Measurements from ENCODE around the gene HSCB.

HSCB gene

GRCh38 chr22:28774378-28774777 is 32.5 kb downstream of the HSCB start:
- no peak for DNase-seq (ENCODE audit: low read depth)
- TF ChIP-seq CTCF (IDR thresholded peaks at IDR 0.05; ENCODE audit: insufficient read depth, low read depth, low read length, missing control alignments) = no peak
- no peak overlapping the region for H3K4me3 ChIP-seq (ENCODE audit: low read depth, low read length)

- no peak for DNase-seq (ENCODE audit: low read depth)
- H3K4me3 ChIP-seq (ENCODE audit: low read depth, low read length) = no peak overlapping the region
- TF ChIP-seq CTCF (IDR thresholded peaks at IDR 0.05; ENCODE audit: insufficient read depth, low read depth, low read length, missing control alignments) = no peak
Observed at GRCh38 chr22:28779833-28780232, 38.0 kb downstream of the HSCB start.

- no peak overlapping the region for H3K4me3 ChIP-seq (ENCODE audit: low read depth, low read length)
- no peak for TF ChIP-seq CTCF (IDR thresholded peaks at IDR 0.05; ENCODE audit: insufficient read depth, low read depth, low read length, missing control alignments)
- no peak for DNase-seq (ENCODE audit: low read depth)
Observed at GRCh38 chr22:28780296-28780695, 38.5 kb downstream of the HSCB start.

- no peak overlapping the region for H3K4me3 ChIP-seq (ENCODE audit: low read depth, low read length)
- no peak for TF ChIP-seq CTCF (IDR thresholded peaks at IDR 0.05; ENCODE audit: insufficient read depth, low read depth, low read length, missing control alignments)
- no peak for DNase-seq (ENCODE audit: low read depth)
Observed at GRCh38 chr22:28783786-28784671, 42.2 kb downstream of the HSCB start.

- no peak for DNase-seq (ENCODE audit: low read depth)
- TF ChIP-seq CTCF (IDR thresholded peaks at IDR 0.05; ENCODE audit: insufficient read depth, low read depth, low read length, missing control alignments) = no peak
- no peak overlapping the region for H3K4me3 ChIP-seq (ENCODE audit: low read depth, low read length)
Observed at GRCh38 chr22:28788601-28789000, 46.8 kb downstream of the HSCB start.

- H3K4me3 ChIP-seq (ENCODE audit: low read depth, low read length) = no peak overlapping the region
- TF ChIP-seq CTCF (IDR thresholded peaks at IDR 0.05; ENCODE audit: insufficient read depth, low read depth, low read length, missing control alignments) = no peak
- DNase-seq (ENCODE audit: low read depth) = no peak
Observed at GRCh38 chr22:28791124-28791523, 49.3 kb downstream of the HSCB start.
